GM18951 (cell line): ENCODE measurements around the gene KLF5.

Experiments
- POLR2A ChIP-seq: IDR thresholded peaks from 4 replicates; pipeline ENCODE4 v1.6.1; 2011; ENCODE audit warnings: mild to moderate bottlenecking; ENCODE audit not compliant: insufficient read length, insufficient read depth; ENCODE audit errors: extremely low read depth
- in situ Hi-C: fragments of 300-500 bp; cut with MboI; formaldehyde crosslinking; loops from one replicate; pipeline ENCODE4 v1.12.0; 2022; ENCODE audit warnings: low sequenced_read_pairs, mixed read lengths, inconsistent platforms; ENCODE audit not compliant: unreplicated experiment

The KLF5 gene

GRCh38 chr13:73109288-73109899 lies 50.6 kb downstream of the KLF5 start:
- TF ChIP-seq POLR2A = no peak
- in situ Hi-C loops = no loop called here

GRCh38 chr13:73109969-73110368 lies 51.2 kb downstream of the KLF5 start:
- in situ Hi-C loops = no loop called here
- TF ChIP-seq POLR2A = no peak

- no peak for TF ChIP-seq POLR2A
- in situ Hi-C loops = no loop called here
These were observed 52.0 kb downstream of the KLF5 start for GRCh38 chr13:73110814-73111213.

GRCh38 chr13:73111331-73111730 lies 52.5 kb downstream of the KLF5 start:
- no peak for TF ChIP-seq POLR2A
- in situ Hi-C loops = no loop called here

- in situ Hi-C loops = no loop called here
- no peak for TF ChIP-seq POLR2A
These were observed 60.8 kb downstream of the KLF5 start for GRCh38 chr13:73119612-73120011.
